ENCODE measurements around the gene COL4A1.

Gene COL4A1

GRCh38 chr13:110281736-110282135, 25.2 kb downstream of the COL4A1 start:
- H3K27ac ChIP-seq (ENCODE audit: low read depth, low read length, poor library complexity, severe bottlenecking): no peak overlapping the region
- H3K9me3 ChIP-seq (ENCODE audit: low read length): no peaks in the 10 kb centered on the region
- no peaks in the 10 kb centered on the region for H3K27me3 ChIP-seq (ENCODE audit: insufficient read depth, low read length)
- H3K36me3 ChIP-seq (ENCODE audit: insufficient read depth, low read length): no peaks in the 10 kb centered on the region
- no peak overlapping the region for H3K4me3 ChIP-seq (ENCODE audit: low read depth, low read length, poor library complexity, severe bottlenecking)
- no peak overlapping the region for H3K9ac ChIP-seq (ENCODE audit: low read length)
- TF ChIP-seq EZH2 (IDR thresholded peaks at IDR 0.05; ENCODE audit: borderline replicate concordance, low read length) (no peak), CTCF (IDR thresholded peaks at IDR 0.05; ENCODE audit: low read length) (no peak)
- H3K4me1 ChIP-seq (ENCODE audit: insufficient read depth, low read length, severe bottlenecking): no peaks in the 10 kb centered on the region
- no peaks in the 10 kb centered on the region for H4K20me1 ChIP-seq (ENCODE audit: insufficient read depth, low read length)
- H3K79me2 ChIP-seq (ENCODE audit: insufficient read depth, low read length): no peaks in the 10 kb centered on the region
- H3K9me2 ChIP-seq (ENCODE audit: low read depth, low read length): no peaks in the 10 kb centered on the region
- H3K4me2 ChIP-seq (ENCODE audit: low read length): no peak overlapping the region
- H2AFZ ChIP-seq (ENCODE audit: low read length): no peak overlapping the region
- H3F3A ChIP-seq (ENCODE audit: insufficient read depth, low read length): no peaks in the 10 kb centered on the region

- Histone ChIP-seq H3K9me2 (ENCODE audit: low read depth, low read length) (no peaks in the 10 kb centered on the region), H3K27me3 (ENCODE audit: insufficient read depth, low read length) (no peaks in the 10 kb centered on the region), H3F3A (ENCODE audit: insufficient read depth, low read length) (no peaks in the 10 kb centered on the region), H3K4me2 (ENCODE audit: low read length) (no peak overlapping the region), H2AFZ (ENCODE audit: low read length) (no peak overlapping the region), H3K9ac (ENCODE audit: low read length) (no peak overlapping the region), H3K79me2 (ENCODE audit: insufficient read depth, low read length) (no peaks in the 10 kb centered on the region), H3K4me1 (ENCODE audit: insufficient read depth, low read length, severe bottlenecking) (no peaks in the 10 kb centered on the region), H3K36me3 (ENCODE audit: insufficient read depth, low read length) (no peaks in the 10 kb centered on the region), H3K27ac (ENCODE audit: low read depth, low read length, poor library complexity, severe bottlenecking) (no peak overlapping the region), H3K9me3 (ENCODE audit: low read length) (no peaks in the 10 kb centered on the region), H4K20me1 (ENCODE audit: insufficient read depth, low read length) (no peaks in the 10 kb centered on the region), H3K4me3 (ENCODE audit: low read depth, low read length, poor library complexity, severe bottlenecking) (no peak overlapping the region)
- TF ChIP-seq EZH2 (IDR thresholded peaks at IDR 0.05; ENCODE audit: borderline replicate concordance, low read length): no peak
- no peak for TF ChIP-seq CTCF (IDR thresholded peaks at IDR 0.05; ENCODE audit: low read length)
Measured at GRCh38 chr13:110280985-110281688, 25.8 kb downstream of the COL4A1 start.

GRCh38 chr13:110280231-110280813, 26.6 kb downstream of the COL4A1 start:
- Histone ChIP-seq H3K4me2 (ENCODE audit: low read length) (no peak overlapping the region), H3K4me1 (ENCODE audit: insufficient read depth, low read length, severe bottlenecking) (no peaks in the 10 kb centered on the region), H3K9me2 (ENCODE audit: low read depth, low read length) (no peaks in the 10 kb centered on the region), H3K27me3 (ENCODE audit: insufficient read depth, low read length) (no peaks in the 10 kb centered on the region), H3K9ac (ENCODE audit: low read length) (no peak overlapping the region), H4K20me1 (ENCODE audit: insufficient read depth, low read length) (no peaks in the 10 kb centered on the region), H3K9me3 (ENCODE audit: low read length) (no peaks in the 10 kb centered on the region), H3K36me3 (ENCODE audit: insufficient read depth, low read length) (no peaks in the 10 kb centered on the region), H3K79me2 (ENCODE audit: insufficient read depth, low read length) (no peaks in the 10 kb centered on the region), H3F3A (ENCODE audit: insufficient read depth, low read length) (no peaks in the 10 kb centered on the region), H2AFZ (ENCODE audit: low read length) (no peak overlapping the region), H3K4me3 (ENCODE audit: low read depth, low read length, poor library complexity, severe bottlenecking) (no peak overlapping the region), H3K27ac (ENCODE audit: low read depth, low read length, poor library complexity, severe bottlenecking) (no peak overlapping the region)
- TF ChIP-seq EZH2 (IDR thresholded peaks at IDR 0.05; ENCODE audit: borderline replicate concordance, low read length) (no peak), CTCF (IDR thresholded peaks at IDR 0.05; ENCODE audit: low read length) (no peak)

All from OCI-LY1 (cell line).